Lower leg skin (tissue), 4 donors: Measurements from ENCODE around the gene CCDC195. TPM values are rescaled to one million over a fixed set of nuclear protein-coding genes. Genes with fewer than 3 reads are reported as not detected.
A peak's percentile ranks its signal among the peaks of the same experiment; 100 is the strongest.

ENCODE experiments used
- DNase-seq, 2 donors: peaks; one replicate each; pipeline ENCODE4 v3.0.0-alpha.2; 2019; ENCODE audit warnings: low spot score in 2 of 2
- H3K4me3 ChIP-seq: fragments of 200-600 bp; sonication (generic); 2 replicates; pipeline ENCODE4 v1.5.1; 2017; ENCODE audit warnings: mild to moderate bottlenecking, low read depth; ENCODE audit not compliant: poor library complexity, severe bottlenecking
- CTCF ChIP-seq, 3 donors: fragments of 450-650 bp; IDR thresholded peaks; one replicate each; pipeline ENCODE4 v1.5.1; 2016; ENCODE audit warnings: antibody characterized with exemption in 3 of 3, mild to moderate bottlenecking in 3 of 3, moderate library complexity in 2 of 3
- POLR2A ChIP-seq, 2 donors: fragments of 450-650 bp; IDR thresholded peaks; one replicate each; pipeline ENCODE4 v1.6.1; 2016 to 2017; ENCODE audit warnings: antibody characterized with exemption in 2 of 2, mild to moderate bottlenecking in 1 of 2, moderate library complexity in 1 of 2
- WGBS, 2 donors: methylation state at CpG; one replicate each; pipeline ENCODE4 v1.1.5; 2018; 5-methylcytosine and 5-hydroxymethylcytosine counted together
- intact Hi-C: fragments of 100-400 bp; cut with DNase I; formaldehyde crosslinking; loops from one replicate; pipeline ENCODE4 v1.15.0; 2023; ENCODE audit warnings: low total_unique reads
- total RNA-seq, 4 donors: library from RNA; depleted of rRNA; stranded (reverse); fragments of >200 nt; gene quantifications; one replicate each; pipeline ENCODE4 v1.1.0, GENCODE V29; 2016

CCDC195 gene, protein sequence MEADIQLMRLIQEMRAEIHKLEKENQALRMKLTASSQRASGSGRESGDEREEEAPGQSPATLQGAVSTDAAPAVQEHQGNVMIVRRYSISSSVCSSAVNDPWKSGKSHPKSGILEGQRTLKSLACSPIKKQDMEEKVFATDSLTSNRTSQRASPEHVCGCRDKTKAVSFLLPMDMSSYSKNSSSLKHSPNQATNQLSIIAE
- total RNA-seq = not detected

- intact Hi-C loops = no loop called here
- no peak for DNase-seq
- no peak within 1 kb of the TSS for H3K4me3 ChIP-seq
- 75 to 87% methylated on average over 5 of the region's 5 CpGs for WGBS, 2 donors
- TF ChIP-seq CTCF (IDR thresholded peaks at IDR 0.05) = no peak
- no peak for TF ChIP-seq POLR2A (IDR thresholded peaks at IDR 0.05)
These were observed at the start of gene CCDC195 for GRCh38 chr2:224716201-224716600. TSS of gene CCDC195 (minus strand) at chr2:224716365. CDS start at chr2:224716365, 0 bp downstream.

DNA sequence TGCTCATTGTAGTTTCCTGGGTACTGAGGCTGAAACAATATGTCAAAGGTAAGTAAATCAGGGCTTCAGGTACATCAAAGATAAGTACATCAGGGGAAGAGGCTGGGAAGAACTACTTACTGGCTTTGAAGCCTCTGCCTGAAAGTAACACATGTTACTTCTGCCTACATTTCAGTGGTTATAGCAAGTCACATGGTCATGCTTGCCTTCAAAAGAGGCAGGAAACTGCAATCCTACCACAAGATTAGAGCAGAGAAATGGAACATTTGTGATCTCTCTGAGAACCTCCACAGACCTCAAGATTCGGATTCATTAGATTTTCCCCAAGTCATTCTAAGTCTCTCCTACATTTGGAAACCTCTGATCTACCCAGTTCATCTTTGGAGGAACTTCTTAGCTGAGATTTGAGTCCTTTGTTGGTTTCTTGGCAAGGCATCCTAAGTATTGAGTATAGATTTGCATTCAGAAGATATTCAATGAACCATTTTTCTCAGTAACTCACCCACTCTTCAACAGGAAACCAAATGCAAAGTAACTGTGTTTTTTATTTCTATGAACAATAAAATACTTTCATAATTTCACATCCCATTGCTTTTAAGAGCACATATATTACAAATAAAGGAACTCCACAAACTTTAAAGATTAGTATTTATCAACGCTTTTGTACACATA lies 48.5 kb upstream of the CCDC195 start:
- H3K4me3 ChIP-seq = no peak overlapping the region
- no peak for DNase-seq
- no peak for TF ChIP-seq CTCF (IDR thresholded peaks at IDR 0.05)
- intact Hi-C loops = no loop called here
- 87 to 90% methylated on average over 2 of the region's 2 CpGs for WGBS, 2 donors

GRCh38 chr2:224757934-224758548 lies 41.9 kb upstream of the CCDC195 start:
- intact Hi-C loops = no loop called here
- DNase-seq = no peak
- no peak overlapping the region for H3K4me3 ChIP-seq
- 89 to 90% methylated on average over 3 of the region's 3 CpGs for WGBS, 2 donors
- TF ChIP-seq POLR2A (IDR thresholded peaks at IDR 0.05) (no peak), CTCF (IDR thresholded peaks at IDR 0.05) (no peak)

GRCh38 chr2:224753743-224754540 lies 37.8 kb upstream of the CCDC195 start:
- peak in 1 of 2 donors; percentile 31 for DNase-seq
- H3K4me3 ChIP-seq = no peak overlapping the region
- intact Hi-C loops = no loop called here
- TF ChIP-seq POLR2A (IDR thresholded peaks at IDR 0.05) (no peak), CTCF (IDR thresholded peaks at IDR 0.05) (no peak)
- 6 to 14% methylated on average over 1 of the region's 1 CpG for WGBS, 2 donors

- intact Hi-C loops = no loop called here
- TF ChIP-seq CTCF (IDR thresholded peaks at IDR 0.05) = no peak
- TF ChIP-seq POLR2A (IDR thresholded peaks at IDR 0.05) = no peak
- DNase-seq = no peak
- no peak overlapping the region for H3K4me3 ChIP-seq
- 89 to 91% methylated on average over 5 of the region's 5 CpGs for WGBS, 2 donors
These were observed 36.0 kb upstream of the CCDC195 start for GRCh38 chr2:224751996-224752698.
